Fibroblast of peridontal ligament (primary cell): ENCODE measurements around the gene AOC1.
A peak's percentile ranks its signal among the peaks of the same experiment; 100 is the strongest.
"Not testable (repeated sequence)": the region's sequence is repeated elsewhere in the genome, so short reads cannot be mapped to it uniquely, and the experiment has no call there.

Experiments used
- DNase-seq: peaks from one replicate; pipeline ENCODE4 v3.0.0-alpha.2; 2010; ENCODE audit errors: extremely low read depth

The AOC1 gene

DNA sequence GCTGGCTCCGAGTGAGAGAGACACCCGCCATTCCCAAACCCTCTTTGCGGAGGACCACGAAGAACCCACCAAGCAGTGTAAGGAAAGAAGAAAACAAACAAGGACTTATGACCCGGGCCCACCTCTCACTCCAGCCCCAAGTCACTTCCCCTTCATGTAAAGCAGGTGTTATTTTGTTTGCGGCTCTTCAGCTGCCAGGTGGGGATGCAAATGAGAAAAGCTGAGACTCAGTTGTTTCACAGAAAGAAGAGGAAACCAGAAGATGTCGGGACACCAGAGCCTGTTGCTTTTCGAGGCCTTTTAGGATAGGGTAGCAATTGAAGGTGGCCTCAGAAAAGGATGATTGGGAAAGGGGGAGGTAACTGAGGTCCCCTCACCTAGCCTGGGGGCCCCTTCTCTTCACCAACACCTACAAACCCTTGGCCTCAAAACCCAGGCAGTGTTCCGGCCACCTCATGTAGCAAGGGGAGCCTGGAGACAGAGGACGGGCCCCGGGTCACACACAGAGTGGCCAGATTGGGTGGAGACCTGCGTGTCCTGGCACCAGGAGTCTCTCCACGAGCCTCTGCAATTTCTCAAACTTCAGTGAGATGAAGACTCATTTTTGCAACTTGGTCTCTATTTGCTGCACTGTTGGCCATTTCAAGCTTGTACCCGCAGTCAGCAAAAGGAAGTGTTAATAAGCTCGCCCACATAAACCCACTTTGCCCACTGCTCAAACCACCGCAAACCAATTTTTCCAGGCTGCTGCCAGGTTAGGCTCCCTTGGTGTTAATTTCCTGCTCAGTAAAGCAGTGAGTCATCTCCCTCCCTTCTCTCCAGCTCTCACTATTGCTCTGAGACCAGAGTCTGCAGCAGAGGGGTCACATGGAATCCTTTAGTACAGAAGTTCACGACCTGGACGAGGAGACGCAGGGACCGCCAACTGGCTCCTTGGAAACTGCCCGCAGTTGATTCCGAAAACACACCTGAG is 45.5 kb downstream of the AOC1 start:
- no peak for DNase-seq

- DNase-seq: peak; percentile 58
Measured at GRCh38 chr7:150898475-150899011, 46.2 kb downstream of the AOC1 start.

DNA sequence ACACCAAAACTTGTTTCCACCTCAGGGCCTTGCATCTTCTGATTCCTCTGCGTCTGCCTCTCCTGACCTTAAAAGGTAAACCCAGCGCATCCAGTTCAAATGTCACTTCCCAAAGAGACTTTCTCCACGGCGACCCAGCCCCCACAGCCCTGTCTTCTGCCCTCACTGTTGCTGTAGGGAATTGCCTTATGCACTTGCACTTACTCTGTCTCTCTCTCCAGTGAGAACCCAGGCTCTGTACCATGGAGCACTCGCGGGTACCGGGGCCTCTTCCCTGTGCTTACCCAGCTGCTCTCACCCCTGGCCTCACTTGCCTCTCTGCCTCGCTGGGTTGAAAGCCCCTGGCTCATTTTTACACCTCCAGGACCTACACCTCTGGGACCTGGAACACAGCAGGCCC is 48.4 kb downstream of the AOC1 start:
- no peak for DNase-seq

DNA sequence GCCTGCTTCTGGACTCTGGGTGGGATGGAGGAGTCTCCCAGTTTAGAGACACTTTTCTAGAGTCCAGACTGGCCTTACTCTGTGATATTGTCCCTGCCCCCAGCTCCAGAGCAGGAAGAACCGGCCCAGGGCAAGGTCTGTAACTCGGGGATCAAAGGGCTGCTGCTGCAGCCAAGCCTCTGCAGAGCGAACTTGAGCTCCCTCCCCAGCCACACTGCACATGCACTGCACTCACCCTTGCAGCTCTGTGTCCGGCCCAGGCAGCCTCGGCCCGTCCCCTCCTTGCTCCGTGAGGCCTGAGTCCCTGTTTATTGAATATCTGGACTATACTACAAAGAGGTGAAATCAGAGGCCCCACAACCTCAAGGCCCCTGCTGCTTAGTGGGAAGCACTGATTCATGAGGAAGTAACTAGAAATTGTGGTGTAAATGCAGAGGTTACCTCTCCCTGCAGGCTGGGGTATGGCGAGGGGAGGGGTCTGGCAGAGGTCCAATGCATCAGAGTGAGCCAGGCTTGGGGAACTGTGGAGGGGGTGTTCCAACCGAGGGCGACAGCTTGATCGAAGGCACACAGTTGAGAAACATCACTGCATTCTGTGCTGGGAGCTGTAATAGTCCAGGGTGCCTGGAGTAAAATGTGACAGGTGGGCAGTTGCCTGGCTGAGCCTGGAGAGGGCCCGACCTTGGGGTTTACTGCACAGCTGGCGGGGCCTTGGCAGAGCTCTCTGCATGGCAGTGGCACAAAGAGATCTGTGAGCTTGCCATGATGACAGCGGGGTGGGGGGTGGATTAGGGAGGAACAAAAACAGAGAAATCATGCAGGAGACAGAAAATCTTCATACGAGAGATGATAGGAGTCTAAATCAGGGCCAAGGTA is 49.1 kb downstream of the AOC1 start:
- no peak for DNase-seq

DNA sequence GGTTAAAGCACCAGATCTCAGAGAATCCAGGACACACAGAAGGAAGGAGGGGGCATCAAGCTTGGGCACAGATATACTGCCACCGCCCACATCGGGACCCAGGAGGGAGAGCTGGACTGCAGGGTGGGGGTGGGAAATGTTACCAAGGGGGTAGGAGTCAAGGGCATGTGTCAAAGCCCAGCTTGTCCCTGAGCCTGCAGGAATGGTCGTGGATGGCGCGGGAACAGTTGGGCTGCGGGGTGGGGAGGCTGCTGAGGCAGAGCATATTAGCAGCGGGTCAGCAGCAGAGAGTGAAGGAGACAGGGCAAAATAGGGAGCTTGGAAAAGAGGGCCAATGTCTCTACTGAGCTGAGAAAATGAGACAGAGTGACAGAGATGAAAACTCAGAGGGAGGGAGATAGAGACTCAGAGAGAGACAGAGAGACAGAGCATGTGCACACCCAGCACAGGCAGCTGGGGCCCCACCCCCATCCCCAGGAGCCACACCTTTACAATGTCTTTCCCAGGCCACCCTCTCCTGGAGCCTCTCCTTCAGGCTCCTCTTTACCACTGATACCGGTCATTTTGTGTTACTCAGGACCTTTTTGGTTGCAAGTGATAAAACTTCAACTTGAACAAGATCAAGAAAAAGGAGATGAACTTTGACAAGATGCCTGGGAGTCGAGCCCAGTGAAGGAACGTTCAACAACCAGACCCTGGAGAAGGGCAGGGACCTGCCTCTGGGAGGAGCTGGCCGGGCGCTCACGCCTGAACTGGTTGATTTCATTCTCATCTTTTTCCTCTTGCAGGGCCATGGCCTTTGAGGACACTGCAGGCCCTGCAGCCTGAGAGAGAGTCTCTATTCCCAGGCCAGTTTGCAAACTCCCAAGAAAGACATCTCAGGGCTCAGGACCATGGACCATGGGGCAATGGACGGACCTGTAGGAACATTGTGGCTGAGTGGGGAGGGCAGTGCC is 50.0 kb downstream of the AOC1 start:
- DNase-seq: no peak

GRCh38 chr7:150903606-150904005 is 51.3 kb downstream of the AOC1 start:
- peak; percentile 3 for DNase-seq

- DNase-seq: no peak
Measured at GRCh38 chr7:150904011-150904909, 51.9 kb downstream of the AOC1 start.

- DNase-seq: no peak
Measured at GRCh38 chr7:150908173-150908572, 55.9 kb downstream of the AOC1 start.

DNA sequence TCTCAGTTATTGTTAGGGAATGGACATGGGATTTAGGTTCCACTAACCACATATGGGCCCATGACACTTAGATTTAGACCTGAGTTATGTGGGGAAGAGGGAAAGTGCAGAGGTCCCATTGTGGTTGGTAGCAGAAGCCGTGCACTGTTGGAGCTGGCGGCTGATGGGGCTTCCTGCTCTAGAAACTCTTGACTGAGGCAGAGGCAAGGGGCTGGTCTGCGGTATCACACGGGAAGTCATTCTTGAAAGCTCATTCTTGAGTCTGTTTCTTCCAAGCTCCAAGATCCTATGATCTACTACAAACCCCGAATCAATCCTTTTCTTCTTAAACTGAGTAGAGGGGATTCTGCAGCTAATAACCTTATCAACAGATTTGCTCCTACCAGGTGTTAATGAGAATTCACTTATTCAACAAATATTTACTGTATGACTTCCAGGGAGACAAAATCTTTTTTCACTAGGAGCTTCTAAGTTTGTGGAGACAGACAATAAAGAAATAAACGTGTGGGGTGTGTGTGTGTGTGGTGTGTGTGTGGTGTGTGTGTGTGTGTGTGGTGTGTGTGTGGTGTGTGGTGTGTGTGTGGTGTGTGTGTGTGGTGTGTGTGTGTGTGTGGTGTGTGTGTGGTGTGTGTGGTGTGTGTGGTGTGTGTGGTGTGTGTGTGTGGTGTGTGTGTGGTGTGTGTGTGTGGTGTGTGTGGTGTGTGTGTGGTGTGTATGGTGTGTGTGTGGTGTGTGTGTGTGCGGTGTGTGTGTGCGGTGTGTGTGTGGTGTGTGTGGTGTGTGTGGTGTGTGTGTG is 57.1 kb downstream of the AOC1 start:
- DNase-seq: no peak

GRCh38 chr7:150910305-150910995 is 58.1 kb downstream of the AOC1 start:
- DNase-seq: not testable (repeated sequence)

GRCh38 chr7:150910996-150911422 is 58.7 kb downstream of the AOC1 start:
- no peak for DNase-seq
